Heart right ventricle (tissue), 16 donors: Measurements from ENCODE around the gene EFR3B. TPM values are rescaled to one million over a fixed set of nuclear protein-coding genes. Genes with fewer than 3 reads are reported as not detected.

ENCODE experiments used
- ATAC-seq, 8 donors: fragments of 200-7000 bp; cut with Tn5 transposase; one replicate each; pipeline ENCODE4 v1.9.1; 2020; ENCODE audit warnings: mild to moderate bottlenecking in 8 of 8, moderate library complexity in 8 of 8, moderate number of reproducible peaks in 1 of 8
- DNase-seq, 2 donors: peaks; one replicate each; pipeline ENCODE4 v3.0.0-alpha.2; 2020
- H3K27ac ChIP-seq, 10 donors: fragments of 200-600 bp; sonication (generic) in 2 of 10; one replicate each; pipeline versions ENCODE4 v1.5.0 to v1.8.0; 2020 to 2022; ENCODE audit warnings: mild to moderate bottlenecking in 3 of 10
- H3K27me3 ChIP-seq, 7 donors: fragments of 200-600 bp; one replicate each; pipeline ENCODE4 v1.8.0; 2021 to 2022; ENCODE audit warnings: mild to moderate bottlenecking in 2 of 7
- H3K36me3 ChIP-seq, 9 donors: fragments of 200-600 bp; sonication (generic) in 1 of 9; one replicate each; pipeline versions ENCODE4 v1.5.0 to v1.8.0; 2020 to 2022; ENCODE audit warnings: mild to moderate bottlenecking in 2 of 9
- H3K4me1 ChIP-seq, 9 donors: fragments of 200-600 bp; sonication (generic) in 1 of 9; one replicate each; pipeline versions ENCODE4 v1.5.0 to v1.8.0; 2020 to 2022; ENCODE audit warnings: mild to moderate bottlenecking in 4 of 9
- H3K4me3 ChIP-seq, 10 donors: fragments of 200-600 bp; sonication (generic) in 2 of 10; one replicate each; pipeline versions ENCODE4 v1.5.0 to v1.8.0; 2020 to 2022; ENCODE audit warnings: mild to moderate bottlenecking in 7 of 10, moderate library complexity in 2 of 10
- H3K9me3 ChIP-seq, 11 donors: fragments of 200-600 bp in 10 of 11; sonication (generic) in 2 of 11; one replicate each; pipeline versions ENCODE4 v1.5.0 to v1.8.0; 2013 to 2022; ENCODE audit warnings: mild to moderate bottlenecking in 2 of 11, control low read depth in 1 of 11, moderate library complexity in 1 of 11
- WGBS, 2 donors: extraction: QIAGEN DNeasy Blood & Tissue Kit; methylation state at CpG; one replicate each; pipeline ENCODE4 v1.1.7; 2013; ENCODE audit warnings: inconsistent platforms in 1 of 2; 5-methylcytosine and 5-hydroxymethylcytosine counted together
- intact Hi-C, 10 donors: fragments of 100-400 bp; cut with DNase I; formaldehyde crosslinking; loops; one replicate each; pipeline versions ENCODE4 v1.11.1 to v1.14.2; 2022
- polyA plus RNA-seq, 2 donors: library from polyadenylated mRNA; stranded (reverse); fragments of 200-250 nt; gene quantifications; one replicate each; pipeline ENCODE4 v1.2.3, GENCODE V29; 2013
- total RNA-seq, 10 donors: library from RNA; stranded (reverse); fragmentation: NEBNext Ultra II Directional in 3 of 10; extraction: Animal tissue kit (Norgen Biotek cat#: 25700) in 3 of 10; gene quantifications; one replicate each; pipeline versions ENCODE4 v1.2.1 to v1.2.4, GENCODE V29; 2021 to 2023
- TF ChIP-seq, protein P1 (sequence below), 9 donors: fragments of 200-600 bp; sonication (generic) in 2 of 9; IDR thresholded peaks; one replicate each; pipeline versions ENCODE4 v1.5.0 to v1.8.0; 2021 to 2022; ENCODE audit warnings: antibody characterized with exemption in 9 of 9, mild to moderate bottlenecking in 5 of 9, moderate library complexity in 1 of 9
- donor health status: Arrhythmogenic right ventricular cardiomyopathy.
- donor health status: ischemic (EF 13 %, LVEDD 7.1; RV severe dilation, severe dysfunction).
- donor health status: healthy with polysubstance abuse.
- donor health status: DM: no; HTN: yes; CAD: no.
- donor health status: DM: no; HTN: no; CAD: no.
- donor health status: ischemic (EF 25% LVEDD 6.9; RV normal size, moderate dysfunction).
- donor health status: ischemic (EF 25% LVEDD 5.7; RV mildly dilated, moderate dysfunction).
- donor health status: healthy.
- donor health status: DM: yes; HTN: yes; CAD: no.
- donor health status: Ischemic cardiomyopathy.
- donor health status: ischemic (EF 35%, LVEDD 5.7; RV mildly dilated, moderate dysfunction).
- donor health status: nonischemic (EF 11% LVEDD 7.7; RV severe dilation, severe dysfunction).
- donor health status: DM: yes; HTN: yes; CAD: no.
- donor health status: PGD.
- donor health status: ischemic (EF 29% LVEDD 5.4; RV normal size, mild dysfunction).
- donor health status: nonischemic (EF 23%, LVEDD 6.1; RV moderate dilation, normal function).

Gene EFR3B
- total and polyA plus RNA-seq, 12 donors: 0.62 to 15.2 (median 7.0) TPM

DNA sequence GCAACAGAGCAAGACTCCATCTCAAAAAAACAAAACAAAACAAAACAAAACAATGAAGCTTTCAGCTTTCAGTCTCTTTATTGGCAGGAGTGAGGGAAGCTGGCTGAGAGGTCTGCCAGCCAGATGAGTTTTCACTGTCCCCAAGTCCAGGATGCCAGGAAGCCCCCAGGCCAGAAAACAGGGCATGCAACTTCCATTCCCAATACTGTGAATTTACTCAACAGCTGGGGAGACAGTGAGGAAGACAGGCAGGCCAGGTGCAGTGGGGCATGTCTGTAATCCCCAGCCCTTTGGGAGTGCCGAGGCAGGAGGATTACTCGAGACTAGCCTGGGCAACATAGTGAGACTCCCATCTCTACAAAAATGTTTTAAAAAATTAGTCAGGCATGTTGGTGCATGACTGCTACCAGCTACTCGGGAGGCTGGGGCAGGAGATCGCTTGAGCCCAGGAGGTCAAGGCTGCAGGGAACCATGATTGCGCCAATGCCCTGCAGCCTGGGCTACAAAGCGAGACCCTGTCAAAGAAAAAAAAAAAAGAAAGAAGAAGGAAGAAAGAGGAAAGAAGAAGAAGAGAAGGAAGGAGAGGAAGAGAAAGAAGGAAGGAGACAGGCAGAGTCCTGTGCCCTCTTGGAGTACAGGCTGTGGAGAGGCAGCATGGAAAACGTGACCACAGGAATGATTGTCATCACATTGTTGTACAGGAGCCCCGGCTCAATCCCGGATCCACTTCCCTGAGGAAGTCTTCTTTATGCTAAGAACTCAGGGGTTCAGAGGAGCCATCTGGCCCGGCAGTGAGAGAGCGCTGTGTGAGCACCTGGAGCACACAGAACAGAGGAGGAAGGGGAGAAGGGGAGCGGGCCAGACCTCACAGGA lies 155.7 kb downstream of the EFR3B start:
- intact Hi-C loops: loop anchor here (2.0 to 10.0 kb wide), 10 partner anchors 67 to 793 kb away; partner anchors contain the start of gene DNAJC27 (in 1 of the 10)
- peaks cover 0 to 9% (median 0%) of the 10 kb centered on the region in 9 donors for H3K4me1 ChIP-seq
- 57 to 68% methylated on average over 12 of the region's 12 CpGs for WGBS, 2 donors
- no peak for ATAC-seq
- no peaks in the 10 kb centered on the region for H3K27me3 ChIP-seq
- no peaks in the 10 kb centered on the region for H3K36me3 ChIP-seq
- no peak overlapping the region for H3K4me3 ChIP-seq
- TF ChIP-seq, protein P1, sequence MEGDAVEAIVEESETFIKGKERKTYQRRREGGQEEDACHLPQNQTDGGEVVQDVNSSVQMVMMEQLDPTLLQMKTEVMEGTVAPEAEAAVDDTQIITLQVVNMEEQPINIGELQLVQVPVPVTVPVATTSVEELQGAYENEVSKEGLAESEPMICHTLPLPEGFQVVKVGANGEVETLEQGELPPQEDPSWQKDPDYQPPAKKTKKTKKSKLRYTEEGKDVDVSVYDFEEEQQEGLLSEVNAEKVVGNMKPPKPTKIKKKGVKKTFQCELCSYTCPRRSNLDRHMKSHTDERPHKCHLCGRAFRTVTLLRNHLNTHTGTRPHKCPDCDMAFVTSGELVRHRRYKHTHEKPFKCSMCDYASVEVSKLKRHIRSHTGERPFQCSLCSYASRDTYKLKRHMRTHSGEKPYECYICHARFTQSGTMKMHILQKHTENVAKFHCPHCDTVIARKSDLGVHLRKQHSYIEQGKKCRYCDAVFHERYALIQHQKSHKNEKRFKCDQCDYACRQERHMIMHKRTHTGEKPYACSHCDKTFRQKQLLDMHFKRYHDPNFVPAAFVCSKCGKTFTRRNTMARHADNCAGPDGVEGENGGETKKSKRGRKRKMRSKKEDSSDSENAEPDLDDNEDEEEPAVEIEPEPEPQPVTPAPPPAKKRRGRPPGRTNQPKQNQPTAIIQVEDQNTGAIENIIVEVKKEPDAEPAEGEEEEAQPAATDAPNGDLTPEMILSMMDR (IDR thresholded peaks at IDR 0.05): no peak
- no peak overlapping the region for H3K27ac ChIP-seq
- DNase-seq: no peak
- H3K9me3 ChIP-seq: no peaks in the 10 kb centered on the region

DNA sequence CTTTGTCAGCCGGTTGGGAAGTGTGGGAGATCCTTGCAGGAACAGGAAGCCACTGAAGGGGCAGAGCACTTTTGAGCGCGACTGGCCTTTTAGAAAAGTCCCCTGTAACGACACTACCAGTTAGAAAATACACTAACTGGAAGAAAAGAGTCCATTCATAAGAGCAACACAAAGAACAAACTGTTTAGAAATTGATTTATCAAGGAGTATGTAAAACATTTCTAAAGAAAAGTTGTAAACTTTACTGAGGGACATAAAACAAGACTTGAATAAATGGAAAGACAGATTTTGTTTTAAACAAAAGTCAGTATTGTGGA lies 156.3 kb downstream of the EFR3B start:
- intact Hi-C loops: loop anchor here (5.0 to 10.0 kb wide), 7 partner anchors 213 to 793 kb away; partner anchors contain the start of gene DNAJC27 (in 1 of the 10)
- TF ChIP-seq, protein P1 (IDR thresholded peaks at IDR 0.05): no peak
- WGBS, 2 donors: 35 to 50% methylated on average over 4 of the region's 4 CpGs

DNA sequence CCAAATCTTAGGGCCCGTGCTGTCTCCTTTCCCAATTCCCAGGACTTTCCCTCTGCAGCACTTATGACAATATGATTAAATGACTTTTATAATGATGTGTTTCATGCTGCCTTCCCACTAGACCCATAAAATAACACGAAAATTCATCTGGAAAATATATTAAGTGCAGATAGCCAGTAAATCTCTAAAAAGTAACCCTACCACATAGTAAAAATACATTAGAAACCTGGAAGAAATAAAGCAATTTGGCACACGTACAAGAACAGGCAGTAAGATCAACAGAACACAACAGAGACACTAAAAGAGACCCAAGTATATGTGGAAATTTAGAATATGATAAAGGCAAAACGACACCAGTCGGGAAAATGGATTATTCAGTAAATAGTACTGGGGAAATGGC lies 156.7 kb downstream of the EFR3B start:
- 80 to 88% methylated on average over 5 of the region's 5 CpGs for WGBS, 2 donors
- intact Hi-C loops: loop anchor here (5.0 to 10.0 kb wide), 7 partner anchors 214 to 794 kb away; partner anchors contain the start of gene DNAJC27 (in 1 of the 10)
- TF ChIP-seq, protein P1 (IDR thresholded peaks at IDR 0.05): no peak
- DNase-seq: no peak
- no peak overlapping the region for H3K4me3 ChIP-seq
- H3K9me3 ChIP-seq: no peaks in the 10 kb centered on the region
- no peaks in the 10 kb centered on the region for H3K36me3 ChIP-seq
- H3K27me3 ChIP-seq: no peaks in the 10 kb centered on the region
- no peak overlapping the region for H3K27ac ChIP-seq
- no peak for ATAC-seq
- peaks cover 0 to 9% (median 0%) of the 10 kb centered on the region in 9 donors for H3K4me1 ChIP-seq

More for the DNA sequence above, 156.3 kb downstream of the EFR3B start:
- Histone ChIP-seq H3K4me1 (peaks cover 0 to 9% (median 0%) of the 10 kb centered on the region in 9 donors), H3K4me3 (no peak overlapping the region), H3K27me3 (no peaks in the 10 kb centered on the region), H3K36me3 (no peaks in the 10 kb centered on the region), H3K27ac (no peak overlapping the region), H3K9me3 (no peaks in the 10 kb centered on the region)
- DNase-seq (no peak), ATAC-seq (no peak)

DNA sequence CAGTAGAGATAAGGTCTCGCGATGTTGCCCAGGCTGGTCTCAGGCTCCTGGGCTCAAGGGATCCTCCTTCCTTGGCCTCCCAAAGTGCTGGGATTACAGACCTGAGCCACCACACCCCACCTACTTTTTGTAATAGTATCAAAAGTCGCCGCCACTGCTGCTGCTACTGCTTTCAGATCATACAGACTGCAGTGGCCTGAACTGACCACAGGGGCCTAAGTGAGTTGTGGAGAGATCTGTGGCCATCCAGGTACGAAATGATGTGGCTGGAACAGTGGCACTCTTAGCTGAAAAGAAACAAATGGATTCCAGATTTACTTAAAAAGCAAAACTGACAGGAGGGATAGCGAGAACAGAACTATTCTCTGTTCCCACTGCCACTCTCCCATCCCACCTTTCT lies 159.4 kb downstream of the EFR3B start:
- ATAC-seq (no peak), DNase-seq (no peak)
- Histone ChIP-seq H3K27me3 (peaks cover 0 to 5% (median 0%) of the 10 kb centered on the region in 7 donors), H3K36me3 (no peaks in the 10 kb centered on the region), H3K27ac (no peak overlapping the region), H3K9me3 (no peaks in the 10 kb centered on the region), H3K4me1 (peaks cover 0 to 11% (median 0%) of the 10 kb centered on the region in 9 donors), H3K4me3 (no peak overlapping the region)
- intact Hi-C loops: no loop called here
- TF ChIP-seq, protein P1 (IDR thresholded peaks at IDR 0.05): peak in 2 of 9 donors; percentile 18 to 20
- WGBS, 2 donors: 76 to 87% methylated on average over 6 of the region's 6 CpGs
